ENCODE results near the gene CPXM2. TPM values are rescaled to one million over a fixed set of nuclear protein-coding genes. Genes with fewer than 3 reads are reported as not detected.

CPXM2 gene
- total RNA-seq, 2 experiments from 2014 or later: not detected

- DNase-seq (ENCODE audit: low spot score): no peak
- H3K4me2 ChIP-seq (ENCODE audit: low read length): no peak overlapping the region
- no peak overlapping the region for H3K27ac ChIP-seq (ENCODE audit: low read depth, low read length, poor library complexity, severe bottlenecking)
- H3K4me3 ChIP-seq (ENCODE audit: low read depth, low read length, poor library complexity, severe bottlenecking): no peak overlapping the region
- no peaks in the 10 kb centered on the region for H3K9me2 ChIP-seq (ENCODE audit: insufficient read depth, low read length)
- no peaks in the 10 kb centered on the region for H3K9me3 ChIP-seq (ENCODE audit: low read length)
- no peaks in the 10 kb centered on the region for H3K4me1 ChIP-seq (ENCODE audit: insufficient read depth, low read length, poor library complexity, severe bottlenecking)
- H2AFZ ChIP-seq (ENCODE audit: low read length): no peak overlapping the region
- TF ChIP-seq EZH2phosphoT487 (IDR thresholded peaks at IDR 0.05; ENCODE audit: borderline replicate concordance, low read depth, low read length) (no peak), CTCF (conservative IDR thresholded peaks at IDR 0.05; ENCODE audit: low read length) (no peak)
- POLR2A ChIA-PET: no interaction called here
- no peaks in the 10 kb centered on the region for H3K36me3 ChIP-seq (ENCODE audit: insufficient read depth, low read length)
- BruUV-seq (replicated peaks): no TSS peak
- H3K79me2 ChIP-seq (ENCODE audit: insufficient read depth, low read depth, low read length): no peaks in the 10 kb centered on the region
- H4K20me1 ChIP-seq (ENCODE audit: insufficient read depth, low read length): no peaks in the 10 kb centered on the region
- CTCF ChIA-PET (ENCODE audit: unreplicated experiment): no interaction called here
- intact Hi-C loops (cut with micrococcal nuclease; ENCODE audit: unreplicated experiment): no loop called here
Measured at GRCh38 chr10:123784646-123785045, 107.0 kb downstream of the CPXM2 start.

- CTCF ChIA-PET (ENCODE audit: unreplicated experiment): no interaction called here
- no TSS peak for BruUV-seq (replicated peaks)
Measured at GRCh38 chr10:123784216-123784615, 107.4 kb downstream of the CPXM2 start.

GRCh38 chr10:123783296-123783695 lies 108.3 kb downstream of the CPXM2 start:
- H3K4me3 ChIP-seq (ENCODE audit: low read depth, low read length, poor library complexity, severe bottlenecking): no peak overlapping the region
- intact Hi-C loops (cut with micrococcal nuclease; ENCODE audit: unreplicated experiment): no loop called here
- no peak overlapping the region for H3K4me2 ChIP-seq (ENCODE audit: low read length)
- ChIA-PET POLR2A (no interaction called here), CTCF (ENCODE audit: unreplicated experiment) (no interaction called here)
- no TSS peak for BruUV-seq (replicated peaks)
- no peak overlapping the region for H2AFZ ChIP-seq (ENCODE audit: low read length)
- no peak for TF ChIP-seq CTCF (conservative IDR thresholded peaks at IDR 0.05; ENCODE audit: low read length)
- no peak for TF ChIP-seq EZH2phosphoT487 (IDR thresholded peaks at IDR 0.05; ENCODE audit: borderline replicate concordance, low read depth, low read length)
- H3K36me3 ChIP-seq (ENCODE audit: insufficient read depth, low read length): no peaks in the 10 kb centered on the region
- no peaks in the 10 kb centered on the region for H3K9me2 ChIP-seq (ENCODE audit: insufficient read depth, low read length)
- H3K4me1 ChIP-seq (ENCODE audit: insufficient read depth, low read length, poor library complexity, severe bottlenecking): no peaks in the 10 kb centered on the region
- H3K9me3 ChIP-seq (ENCODE audit: low read length): no peaks in the 10 kb centered on the region
- no peaks in the 10 kb centered on the region for H3K79me2 ChIP-seq (ENCODE audit: insufficient read depth, low read depth, low read length)
- DNase-seq (ENCODE audit: low spot score): no peak
- no peak overlapping the region for H3K27ac ChIP-seq (ENCODE audit: low read depth, low read length, poor library complexity, severe bottlenecking)
- no peaks in the 10 kb centered on the region for H4K20me1 ChIP-seq (ENCODE audit: insufficient read depth, low read length)

More at GRCh38 chr10:123784216-123784615, 107.4 kb downstream of the CPXM2 start:
- Histone ChIP-seq H2AFZ (ENCODE audit: low read length) (no peak overlapping the region), H3K4me3 (ENCODE audit: low read depth, low read length, poor library complexity, severe bottlenecking) (no peak overlapping the region), H3K4me1 (ENCODE audit: insufficient read depth, low read length, poor library complexity, severe bottlenecking) (no peaks in the 10 kb centered on the region), H3K79me2 (ENCODE audit: insufficient read depth, low read depth, low read length) (no peaks in the 10 kb centered on the region), H4K20me1 (ENCODE audit: insufficient read depth, low read length) (no peaks in the 10 kb centered on the region), H3K27ac (ENCODE audit: low read depth, low read length, poor library complexity, severe bottlenecking) (no peak overlapping the region), H3K9me3 (ENCODE audit: low read length) (no peaks in the 10 kb centered on the region), H3K4me2 (ENCODE audit: low read length) (no peak overlapping the region), H3K9me2 (ENCODE audit: insufficient read depth, low read length) (no peaks in the 10 kb centered on the region), H3K36me3 (ENCODE audit: insufficient read depth, low read length) (no peaks in the 10 kb centered on the region)
- TF ChIP-seq EZH2phosphoT487 (IDR thresholded peaks at IDR 0.05; ENCODE audit: borderline replicate concordance, low read depth, low read length) (no peak), CTCF (conservative IDR thresholded peaks at IDR 0.05; ENCODE audit: low read length) (no peak)
- POLR2A ChIA-PET: interaction anchor here (0.5 kb wide), 1 partner anchor 830 kb away, joined by 5 read pairs; the partner anchor contains the start of gene C10orf88
- intact Hi-C loops (cut with micrococcal nuclease; ENCODE audit: unreplicated experiment): no loop called here
- DNase-seq (ENCODE audit: low spot score): no peak

Measured in OCI-LY7 (cell line).